H9 (cell line): Measurements from ENCODE around the gene LMF1. TPM values are rescaled to one million over a fixed set of nuclear protein-coding genes. Genes with fewer than 3 reads are reported as not detected.

Experiments used
- DNase-seq: peaks from one replicate; pipeline ENCODE4 v3.0.0-alpha.2; 2017
- H2AFZ ChIP-seq: one replicate; pipeline ENCODE4 v1.6.1; 2013; ENCODE audit warnings: mild to moderate bottlenecking, low read length, control low read depth, moderate library complexity
- H2AK5ac ChIP-seq: 2 replicates; pipeline ENCODE4 v1.6.1; 2013; ENCODE audit warnings: low read length, control low read depth, mixed read lengths; ENCODE audit not compliant: insufficient read length
- H2BK120ac ChIP-seq: one replicate; pipeline ENCODE4 v1.6.1; 2013; ENCODE audit warnings: low read depth, mild to moderate bottlenecking, low read length, control low read depth, inconsistent platforms; ENCODE audit not compliant: poor library complexity, severe bottlenecking
- H2BK12ac ChIP-seq: 2 replicates; pipeline ENCODE4 v1.6.1; 2013; ENCODE audit warnings: low read length, control low read depth, mixed read lengths, low read depth; ENCODE audit not compliant: insufficient read length
- H2BK15ac ChIP-seq: 2 replicates; pipeline ENCODE4 v1.6.1; 2013; ENCODE audit warnings: low read depth, low read length, control low read depth
- H2BK20ac ChIP-seq: one replicate; pipeline ENCODE4 v1.6.1; 2013; ENCODE audit warnings: low read depth, mild to moderate bottlenecking, low read length, control low read depth, inconsistent platforms; ENCODE audit not compliant: poor library complexity, severe bottlenecking
- H2BK5ac ChIP-seq: 2 replicates; pipeline ENCODE4 v1.6.1; 2013; ENCODE audit warnings: low read length, control low read depth, mixed read lengths; ENCODE audit not compliant: insufficient read length
- H3K14ac ChIP-seq: 2 replicates; pipeline ENCODE4 v1.6.1; 2013; ENCODE audit warnings: low read length, control low read depth; ENCODE audit not compliant: insufficient read depth
- H3K18ac ChIP-seq: 2 replicates; pipeline ENCODE4 v1.6.1; 2013; ENCODE audit warnings: low read depth, mild to moderate bottlenecking, mixed read lengths, low read length, control low read depth; ENCODE audit not compliant: insufficient read length
- H3K23ac ChIP-seq: 2 replicates; pipeline ENCODE4 v1.6.1; 2013; ENCODE audit warnings: low read length, control low read depth, mixed read lengths, low read depth; ENCODE audit not compliant: insufficient read length
- H3K23me2 ChIP-seq: 2 replicates; pipeline ENCODE4 v1.6.1; 2013; ENCODE audit warnings: low read depth, mild to moderate bottlenecking, mixed read lengths, low read length, control low read depth; ENCODE audit not compliant: insufficient read length, poor library complexity, severe bottlenecking
- H3K27ac ChIP-seq: 2 replicates; pipeline ENCODE4 v1.5.1; 2013; ENCODE audit warnings: low read length, control low read depth, mixed read lengths, low read depth; ENCODE audit not compliant: insufficient read length
- H3K27me3 ChIP-seq: 2 replicates; pipeline ENCODE4 v1.6.1; 2013; ENCODE audit warnings: low read length, control low read depth, inconsistent platforms; ENCODE audit not compliant: insufficient read depth
- H3K4ac ChIP-seq: 2 replicates; pipeline ENCODE4 v1.6.1; 2013; ENCODE audit warnings: low read depth, mild to moderate bottlenecking, control low read depth, inconsistent platforms, low read length, moderate library complexity
- H3K4me1 ChIP-seq: 2 replicates; pipeline ENCODE4 v1.6.1; 2013; ENCODE audit warnings: low read length, control low read depth, inconsistent platforms; ENCODE audit not compliant: insufficient read depth
- H3K4me2 ChIP-seq: 2 replicates; pipeline ENCODE4 v1.6.1; 2013; ENCODE audit warnings: low read length, control low read depth, mixed read lengths; ENCODE audit not compliant: insufficient read length, insufficient read depth
- H3K56ac ChIP-seq: 2 replicates; pipeline ENCODE4 v1.6.1; 2013; ENCODE audit warnings: low read depth, mild to moderate bottlenecking, mixed read lengths, low read length, control low read depth; ENCODE audit not compliant: insufficient read length
- H3K79me1 ChIP-seq: 2 replicates; pipeline ENCODE4 v1.6.1; 2013; ENCODE audit warnings: low read depth, mild to moderate bottlenecking, moderate library complexity, low read length, control low read depth, inconsistent platforms; ENCODE audit not compliant: insufficient read depth, poor library complexity, severe bottlenecking
- H3K79me2 ChIP-seq: 2 replicates; pipeline ENCODE4 v1.6.1; 2013; ENCODE audit warnings: low read length, control low read depth, inconsistent platforms; ENCODE audit not compliant: insufficient read depth
- H3K9ac ChIP-seq: 2 replicates; pipeline ENCODE4 v1.6.1; 2013; ENCODE audit warnings: low read length, control low read depth, mixed read lengths; ENCODE audit not compliant: insufficient read length; ENCODE audit errors: extremely low read depth
- H3K9me3 ChIP-seq: one replicate; pipeline ENCODE4 v1.6.1; 2013; ENCODE audit warnings: low read depth, low read length, inconsistent platforms; ENCODE audit not compliant: control insufficient read depth
- H3T11ph ChIP-seq: one replicate; pipeline ENCODE4 v1.6.1; 2013; ENCODE audit warnings: mild to moderate bottlenecking, low read length, control low read depth, inconsistent platforms
- H4K20me1 ChIP-seq: one replicate; pipeline ENCODE4 v1.6.1; 2013; ENCODE audit not compliant: control insufficient read depth, insufficient read length, insufficient read depth
- H4K5ac ChIP-seq: 2 replicates; pipeline ENCODE4 v1.6.1; 2013; ENCODE audit warnings: low read depth, mild to moderate bottlenecking, mixed read lengths, low read length, control low read depth; ENCODE audit not compliant: insufficient read length
- H4K8ac ChIP-seq: replicated peaks from 2 replicates; pipeline ENCODE4 v1.6.1; 2013; ENCODE audit warnings: low read length, control low read depth, mixed read lengths, low read depth; ENCODE audit not compliant: insufficient read length
- H4K91ac ChIP-seq: 2 replicates; pipeline ENCODE4 v1.6.1; 2013; ENCODE audit warnings: low read depth, mild to moderate bottlenecking, moderate library complexity, mixed read lengths, low read length, control low read depth; ENCODE audit not compliant: insufficient read length
- H3K27ac Mint-ChIP-seq, 3 experiments: 2 replicates in 2 of 3; 3 replicates in 1 of 3; pipeline ENCODE4 v1.8.0; 2020 to 2021; ENCODE audit warnings: mixed read lengths in 3 of 3, mild to moderate bottlenecking in 1 of 3, moderate library complexity in 1 of 3
- H3K27me3 Mint-ChIP-seq: 2 replicates; pipeline ENCODE4 v1.8.0; 2021; ENCODE audit warnings: low read depth, mild to moderate bottlenecking, moderate library complexity, mixed read lengths
- H3K36me3 Mint-ChIP-seq, 3 experiments: 2 replicates in 2 of 3; 3 replicates in 1 of 3; pipeline ENCODE4 v1.8.0; 2020 to 2021; ENCODE audit warnings: low read depth in 3 of 3, mixed read lengths in 3 of 3; ENCODE audit not compliant: insufficient read depth in 1 of 3
- H3K4me1 Mint-ChIP-seq, 2 experiments: 2 replicates each; pipeline ENCODE4 v1.8.0; 2020; ENCODE audit warnings: mixed read lengths in 2 of 2
- H3K4me3 Mint-ChIP-seq, 2 experiments: 2 replicates in 1 of 2; 3 replicates in 1 of 2; pipeline ENCODE4 v1.8.0; 2020 to 2021; ENCODE audit warnings: mild to moderate bottlenecking in 2 of 2, mixed read lengths in 2 of 2, moderate library complexity in 1 of 2
- H3K9me3 Mint-ChIP-seq, 2 experiments: 2 replicates in 1 of 2; 3 replicates in 1 of 2; pipeline ENCODE4 v1.8.0; 2020; ENCODE audit warnings: mild to moderate bottlenecking in 2 of 2, mixed read lengths in 2 of 2, moderate library complexity in 1 of 2
- CTCF ChIP-seq: fragments of 200-600 bp; sonication (generic); conservative IDR thresholded peaks from 3 replicates; pipeline ENCODE4 v1.8.0; 2021; ENCODE audit warnings: antibody characterized with exemption, mild to moderate bottlenecking
- WGBS: extraction: QIAGEN DNeasy Blood & Tissue Kit; methylation state at CpG from one replicate; pipeline ENCODE4 v1.1.7; 2013; ENCODE audit warnings: missing lambda C conversion rate, low lambda C conversion rate, mixed read lengths; ENCODE audit not compliant: insufficient read length; ENCODE audit errors: extremely low coverage; 5-methylcytosine and 5-hydroxymethylcytosine counted together
- total RNA-seq: library from RNA; stranded (reverse); gene quantifications from 2 replicates; pipeline ENCODE4 v1.2.1, GENCODE V29; 2021

LMF1 gene
- total RNA-seq, 1 experiment from 2014 or later = 7.1 TPM

DNA sequence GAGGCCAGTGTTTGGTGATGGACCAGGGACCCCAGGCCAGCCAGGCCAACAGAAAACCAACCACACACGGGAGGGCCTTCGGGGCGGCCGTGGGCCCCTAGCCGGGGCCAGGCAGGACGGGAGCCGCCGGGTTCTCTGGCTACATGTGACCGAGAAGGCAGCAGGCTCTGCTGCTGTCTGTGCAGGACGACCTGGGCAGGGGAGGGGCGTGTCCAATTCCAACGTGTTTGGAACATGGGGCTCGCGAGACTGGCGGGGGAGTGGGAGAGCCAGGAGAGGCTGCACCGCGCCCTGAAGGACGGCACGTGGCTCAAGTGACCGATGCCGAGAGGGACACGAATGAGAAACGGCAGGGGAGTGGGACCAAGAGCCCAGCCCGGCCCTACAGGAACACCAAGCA, 75.4 kb downstream of the LMF1 start:
- Histone ChIP-seq H3K14ac (no peak overlapping the region), H3K4me2 (no peak overlapping the region), H3K4ac (no peak overlapping the region), H3K27me3 (no peaks in the 10 kb centered on the region), H3K9ac (no peak overlapping the region), H2AK5ac (no peak overlapping the region), H2BK120ac (no peak overlapping the region), H3K23me2 (no peaks in the 10 kb centered on the region), H3K79me2 (no peaks in the 10 kb centered on the region), H4K20me1 (no peaks in the 10 kb centered on the region), H3T11ph (no peak overlapping the region), H2AFZ (no peak overlapping the region), H4K8ac (no peak overlapping the region), H3K9me3 (no peaks in the 10 kb centered on the region), H2BK12ac (no peak overlapping the region), H3K27ac (no peak overlapping the region), H4K5ac (no peak overlapping the region), H3K79me1 (no peaks in the 10 kb centered on the region), H4K91ac (no peak overlapping the region), H3K4me1 (no peaks in the 10 kb centered on the region), H3K18ac (no peak overlapping the region), H2BK20ac (no peak overlapping the region), H2BK5ac (no peak overlapping the region), H2BK15ac (no peak overlapping the region), H3K23ac (no peak overlapping the region), H3K56ac (no peak overlapping the region)
- DNase-seq = no peak
- no peak for TF ChIP-seq CTCF
- no CpG with 5 or more reads among the region's 24 CpGs for WGBS
- H3K9me3 Mint-ChIP-seq = no peaks in the 10 kb centered on the region; a peak in 1 of 5 replicates
- H3K4me1 Mint-ChIP-seq = peaks cover 0 to 2% of the 10 kb centered on the region in 2 experiments; a peak in 1 of 4 replicates
- no peak overlapping the region for H3K27ac Mint-ChIP-seq
- no peaks in the 10 kb centered on the region for H3K36me3 Mint-ChIP-seq
- H3K4me3 Mint-ChIP-seq = no peak overlapping the region
- no peaks in the 10 kb centered on the region; the same call in 1 of the 2 replicates for H3K27me3 Mint-ChIP-seq
